ENCODE data around the gene IL21R. TPM values are rescaled to one million over a fixed set of nuclear protein-coding genes. Genes with fewer than 3 reads are reported as not detected.
A peak's percentile ranks its signal among the peaks of the same experiment; 100 is the strongest.

The IL21R gene
- total and polyA plus RNA-seq, 10 of the 15 experiments (the other 5 are each of a cell fraction or from before 2014, with no cell fraction given), result 5.3 to 138 (median 82.5) TPM

- TF ChIP-seq IRF5 (IDR thresholded peaks at IDR 0.05; ENCODE audit: borderline replicate concordance) (no peak), BCL3 (IDR thresholded peaks at IDR 0.05; ENCODE audit: borderline replicate concordance, insufficient read depth, low read depth, low read length, poor library complexity, severe bottlenecking) (no peak), SIN3A (IDR thresholded peaks at IDR 0.05; ENCODE audit: low read depth, low read length) (no peak), ZBED1 (IDR thresholded peaks at IDR 0.05; ENCODE audit: borderline replicate concordance) (peak; percentile 45; the same call in 1 of the 2 replicates), E2F4 (IDR thresholded peaks at IDR 0.05; ENCODE audit: low read depth, low read length) (no peak), NRF1 (conservative IDR thresholded peaks at IDR 0.05; ENCODE audit: low read depth, low read length) (no peak), TBL1XR1 (IDR thresholded peaks at IDR 0.05; ENCODE audit: low read depth, low read length) (no peak), RB1 (IDR thresholded peaks at IDR 0.05; ENCODE audit: borderline replicate concordance) (no peak), POU2F2 (IDR thresholded peaks at IDR 0.05; ENCODE audit: borderline replicate concordance, low read depth, low read length) (no peak), TAF1 (IDR thresholded peaks at IDR 0.05; ENCODE audit: borderline replicate concordance, low read depth, low read length) (peak; percentile 39; the same call in 1 of the 2 replicates), TCF7 (IDR thresholded peaks at IDR 0.05; ENCODE audit: borderline replicate concordance) (no peak), RAD51 (IDR thresholded peaks at IDR 0.05) (no peak), IKZF1 (conservative IDR thresholded peaks at IDR 0.05) (0 out of 2 replicates have a peak, but pooled peaks have one; percentile 58), PML (IDR thresholded peaks at IDR 0.05; ENCODE audit: low read length) (no peak), SP1 (IDR thresholded peaks at IDR 0.05; ENCODE audit: low read depth, low read length) (no peak), RBBP5 (conservative IDR thresholded peaks at IDR 0.05) (no peak), CEBPZ (IDR thresholded peaks at IDR 0.05; ENCODE audit: low read depth, low read length) (no peak), ATF2 (IDR thresholded peaks at IDR 0.05; ENCODE audit: low read length) (no peak), DPF2 (IDR thresholded peaks at IDR 0.05) (no peak), TCF12 (IDR thresholded peaks at IDR 0.05; ENCODE audit: low read depth, low read length) (no peak), PAX8 (IDR thresholded peaks at IDR 0.05) (no peak), CREM (IDR thresholded peaks at IDR 0.05; ENCODE audit: low read depth) (peak; percentile 44; the same call in 1 of the 2 replicates)
These were observed 2.3 kb downstream of the IL21R start (continued) for GRCh38 chr16:27404163-27404823.
